Gastroesophageal sphincter (tissue), 3 donors: ENCODE results near the gene EHMT1.

ENCODE experiments used
- CTCF ChIP-seq, 4 experiments: fragments of 200-600 bp in 2 of 4; fragments of 450-650 bp in 2 of 4; sonication (generic) in 1 of 4; IDR thresholded peaks; one replicate each; pipeline ENCODE4 v1.5.1; 2017 to 2019; ENCODE audit warnings: antibody characterized with exemption in 4 of 4, mild to moderate bottlenecking in 2 of 4, moderate library complexity in 2 of 4
- EP300 ChIP-seq: sonication (generic); formaldehyde crosslinking; IDR thresholded peaks from one replicate; pipeline ENCODE4 v1.6.1; 2017; ENCODE audit warnings: antibody characterized with exemption, mild to moderate bottlenecking
- POLR2AphosphoS5 ChIP-seq: sonication (generic); formaldehyde crosslinking; IDR thresholded peaks from one replicate; pipeline ENCODE4 v1.6.1; 2017; ENCODE audit warnings: antibody characterized with exemption

- TF ChIP-seq EP300 (no peak), CTCF (IDR thresholded peaks at IDR 0.05) (no peak), POLR2AphosphoS5 (no peak)
Measured at GRCh38 chr9:137870432-137870831, 251.6 kb downstream of the EHMT1 start.
